ENCODE results near the gene MCRIP2. TPM values are rescaled to one million over a fixed set of nuclear protein-coding genes. Genes with fewer than 3 reads are reported as not detected.

The MCRIP2 gene
- total and polyA plus RNA-seq, 9 donors, result 0.98 to 42.3 (median 31.2) TPM

DNA sequence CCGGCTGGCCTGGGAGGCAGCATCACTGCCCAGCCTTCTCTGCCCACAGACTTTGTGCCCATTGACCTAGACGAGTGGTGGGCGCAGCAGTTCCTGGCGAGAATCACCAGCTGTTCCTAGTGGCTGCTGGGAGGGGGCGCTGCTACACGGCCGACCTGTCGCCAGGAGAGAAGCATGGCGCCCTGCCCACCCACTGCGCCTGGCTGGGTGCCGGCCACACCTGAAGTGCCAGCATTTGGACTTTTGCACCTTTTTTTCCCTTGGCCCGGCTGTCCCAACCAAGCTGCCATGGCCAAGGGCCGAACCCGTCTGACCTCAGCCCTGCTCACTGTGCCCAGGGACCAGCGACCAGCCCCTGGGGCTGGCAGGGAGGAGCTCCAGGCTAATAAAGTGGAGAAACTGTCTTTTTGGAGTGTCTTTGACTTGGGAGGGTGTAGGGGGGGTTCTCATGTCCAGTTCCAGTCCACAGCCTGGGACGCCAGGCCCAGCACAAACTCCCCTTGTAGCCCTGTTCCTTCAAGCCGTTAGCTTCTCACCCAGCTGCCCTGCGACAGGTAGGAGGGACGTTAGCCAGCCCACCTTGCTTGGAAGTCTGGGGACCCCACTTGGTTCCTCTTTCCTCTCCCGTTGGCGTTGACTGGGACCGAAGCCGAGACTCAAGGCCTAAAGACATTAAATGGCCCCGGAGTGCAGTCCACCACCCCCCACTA is 6.6 kb downstream of the MCRIP2 start:
- intact Hi-C loops (cut with DNase I), result no loop called here
- Histone ChIP-seq H3K4me3 (peak overlapping the region; percentile 71), H3K9me3 (no peaks in the 10 kb centered on the region), H3K27me3 (no peaks in the 10 kb centered on the region), H3K4me1 (ENCODE audit: insufficient read depth) (peaks cover 15% of the 10 kb centered on the region), H3K36me3 (no peaks in the 10 kb centered on the region), H3K27ac (peak overlapping the region in 1 of 2 donors; percentile 93)
- WGBS, 3 donors, result 37 to 44% (median 38%) methylated on average over 23 to 24 of the region's 24 CpGs
- no peak for DNase-seq
- no peak for TF ChIP-seq EP300 (IDR thresholded peaks at IDR 0.05)
- no peak for TF ChIP-seq CTCF (IDR thresholded peaks at IDR 0.05)
- no peak for TF ChIP-seq POLR2A (IDR thresholded peaks at IDR 0.05)

DNA sequence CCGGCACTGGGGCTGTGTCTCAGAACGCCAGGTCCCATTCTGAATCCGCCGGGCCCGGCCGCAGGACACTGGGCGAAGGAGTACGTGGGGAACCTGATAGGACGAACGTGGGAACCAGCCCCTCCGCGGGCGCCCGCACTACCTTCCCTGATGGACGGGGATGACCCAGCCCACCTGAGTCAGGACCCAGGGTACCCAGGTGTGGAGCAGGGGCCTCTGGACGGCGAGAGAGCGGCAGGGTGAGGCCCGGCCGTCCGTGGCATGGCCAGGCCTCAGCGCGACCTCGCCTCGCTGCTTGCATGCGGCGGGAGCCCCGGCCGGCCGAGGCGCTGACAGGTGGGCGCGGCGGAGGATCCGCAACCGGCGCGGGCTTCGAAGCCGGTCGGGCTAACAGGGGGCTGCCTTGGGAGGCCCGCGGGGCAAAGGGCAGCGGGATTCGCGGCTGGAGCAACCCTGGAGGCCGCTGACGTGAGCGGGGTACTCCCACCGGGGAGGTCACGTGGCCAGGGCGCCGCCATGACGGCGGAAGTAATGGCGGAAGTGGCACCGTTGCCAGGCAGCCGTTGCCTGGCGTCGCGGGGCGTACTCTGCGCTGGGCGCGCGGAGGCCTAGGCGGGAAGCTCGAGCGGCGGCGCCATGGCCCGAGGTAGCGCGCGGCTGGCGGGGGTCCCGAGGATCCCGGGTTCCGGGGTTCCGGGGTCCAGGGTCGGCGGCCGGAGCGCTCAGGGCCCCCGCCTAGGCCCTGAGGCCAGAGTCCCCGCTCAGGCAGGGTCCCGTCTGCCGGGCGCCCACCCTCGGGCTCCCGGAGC is 7.4 kb downstream of the MCRIP2 start, which contains the start of gene WDR90:
Gene WDR90 (plus strand): TSS at position 585 of the 809 bp plus-strand sequence. CDS start 52 bp downstream, at position 637.
- peaks cover 12% of the 10 kb centered on the region for H3K4me1 ChIP-seq (ENCODE audit: insufficient read depth)
- TF ChIP-seq CTCF (IDR thresholded peaks at IDR 0.05), result no peak
- TF ChIP-seq POLR2A (IDR thresholded peaks at IDR 0.05), result peak; percentile 73
- 1 to 2% (median 2%) methylated on average over 76 to 91 of the region's 91 CpGs for WGBS, 3 donors
- DNase-seq, result peak; percentile 91 to 97 (median 94)
- peak within 1 kb of the TSS; percentile 48 to 93 for H3K27ac ChIP-seq
- H3K4me3 ChIP-seq, result peak within 1 kb of the TSS; percentile 71
- H3K9me3 ChIP-seq, result no peaks in the 10 kb centered on the region
- no peaks in the 10 kb centered on the region for H3K27me3 ChIP-seq
- no peaks in the 10 kb centered on the region for H3K36me3 ChIP-seq
- intact Hi-C loops (cut with DNase I), result no loop called here

GRCh38 chr16:649631-650030 is 8.0 kb downstream of the MCRIP2 start:
- Histone ChIP-seq H3K27me3 (no peaks in the 10 kb centered on the region), H3K4me3 (peak overlapping the region; percentile 71), H3K9me3 (no peaks in the 10 kb centered on the region), H3K27ac (peak overlapping the region in 1 of 2 donors; percentile 93), H3K36me3 (no peaks in the 10 kb centered on the region), H3K4me1 (ENCODE audit: insufficient read depth) (peaks cover 12% of the 10 kb centered on the region)
- 0 to 1% (median 0%) methylated on average over 30 to 44 of the region's 44 CpGs for WGBS, 3 donors
- intact Hi-C loops (cut with DNase I), result loop anchor here in 1 of 4 donors (10.0 kb wide), 1 partner anchor 265 kb away; the partner anchor contains the start of gene PGAP6
- TF ChIP-seq CTCF (IDR thresholded peaks at IDR 0.05) (no peak), EP300 (IDR thresholded peaks at IDR 0.05) (no peak), POLR2A (IDR thresholded peaks at IDR 0.05) (no peak)
- DNase-seq, result no peak

- intact Hi-C loops (cut with DNase I), result loop anchor here in 1 of 4 donors (10.0 kb wide), 1 partner anchor 267 kb away; the partner anchor contains the start of gene PGAP6
- TF ChIP-seq POLR2A (IDR thresholded peaks at IDR 0.05) (no peak), CTCF (IDR thresholded peaks at IDR 0.05) (no peak), EP300 (IDR thresholded peaks at IDR 0.05) (no peak)
- WGBS, 3 donors, result 72 to 84% (median 74%) methylated on average over 20 to 22 of the region's 22 CpGs
- no peaks in the 10 kb centered on the region for H3K27me3 ChIP-seq
- H3K9me3 ChIP-seq, result no peaks in the 10 kb centered on the region
- H3K27ac ChIP-seq, result no peak overlapping the region
- H3K4me3 ChIP-seq, result no peak overlapping the region
- no peaks in the 10 kb centered on the region for H3K36me3 ChIP-seq
- DNase-seq, result no peak
- peaks cover 11% of the 10 kb centered on the region for H3K4me1 ChIP-seq (ENCODE audit: insufficient read depth)
These were observed 10.2 kb downstream of the MCRIP2 start for GRCh38 chr16:651844-652243.
